AG08396 (cell line): ENCODE measurements around the gene CERS5.

Experiments used
- DNase-seq: peaks from one replicate; pipeline ENCODE4 v3.0.0; 2012; ENCODE audit warnings: low spot score, mixed read lengths

CERS5 gene

GRCh38 chr12:50127546-50127945, 39.6 kb downstream of the CERS5 start:
- no peak for DNase-seq

- no peak for DNase-seq
Observed at GRCh38 chr12:50123203-50123602, 44.0 kb downstream of the CERS5 start.

- no peak for DNase-seq
Observed at GRCh38 chr12:50121641-50122040, 45.5 kb downstream of the CERS5 start.

- DNase-seq, result no peak
Observed at GRCh38 chr12:50120953-50121352, 46.2 kb downstream of the CERS5 start.

- no peak for DNase-seq
Observed at GRCh38 chr12:50120521-50120920, 46.6 kb downstream of the CERS5 start.

GRCh38 chr12:50119387-50119786, 47.8 kb downstream of the CERS5 start:
- DNase-seq, result no peak

- DNase-seq, result no peak
Observed at GRCh38 chr12:50117057-50117622, 50.0 kb downstream of the CERS5 start.

- peak; percentile 54 for DNase-seq
Observed at GRCh38 chr12:50112456-50113218, 54.5 kb downstream of the CERS5 start.

- peak; percentile 97 for DNase-seq
Observed at GRCh38 chr12:50111693-50112455, 55.3 kb downstream of the CERS5 start, which contains the start of gene COX14. Gene COX14, plus strand, starts transcription at chr12:50112236. Its CDS starts 7,808 bp downstream, at chr12:50120044.

- DNase-seq, result no peak
Observed at GRCh38 chr12:50111395-50111692, 55.8 kb downstream of the CERS5 start.

GRCh38 chr12:50110762-50111351, 56.3 kb downstream of the CERS5 start:
- DNase-seq, result peak; percentile 34

- DNase-seq, result no peak
Observed at GRCh38 chr12:50110127-50110761, 56.9 kb downstream of the CERS5 start.

GRCh38 chr12:50109319-50109718, 57.9 kb downstream of the CERS5 start:
- no peak for DNase-seq

GRCh38 chr12:50107416-50108268, 59.5 kb downstream of the CERS5 start:
- no peak for DNase-seq

- no peak for DNase-seq
Observed at GRCh38 chr12:50106907-50107306, 60.3 kb downstream of the CERS5 start.

GRCh38 chr12:50105913-50106450, 61.2 kb downstream of the CERS5 start:
- no peak for DNase-seq

- no peak for DNase-seq
Observed at GRCh38 chr12:50104417-50105366, 62.5 kb downstream of the CERS5 start.

- peak; percentile 67 for DNase-seq
Observed at GRCh38 chr12:50103767-50104321, 63.3 kb downstream of the CERS5 start, which contains the start of gene GPD1. Gene GPD1, plus strand, starts transcription at chr12:50104008. Its CDS starts 43 bp downstream, at chr12:50104051.

GRCh38 chr12:50103351-50103750, 63.8 kb downstream of the CERS5 start:
- no peak for DNase-seq
